Fibroblast of skin of back (primary cell): ENCODE measurements around the gene THOC7.
A peak's percentile ranks its signal among the peaks of the same experiment; 100 is the strongest.

ENCODE experiments used
- DNase-seq: peaks from one replicate; pipeline ENCODE4 v3.0.0-alpha.2; 2013

THOC7 gene

DNA sequence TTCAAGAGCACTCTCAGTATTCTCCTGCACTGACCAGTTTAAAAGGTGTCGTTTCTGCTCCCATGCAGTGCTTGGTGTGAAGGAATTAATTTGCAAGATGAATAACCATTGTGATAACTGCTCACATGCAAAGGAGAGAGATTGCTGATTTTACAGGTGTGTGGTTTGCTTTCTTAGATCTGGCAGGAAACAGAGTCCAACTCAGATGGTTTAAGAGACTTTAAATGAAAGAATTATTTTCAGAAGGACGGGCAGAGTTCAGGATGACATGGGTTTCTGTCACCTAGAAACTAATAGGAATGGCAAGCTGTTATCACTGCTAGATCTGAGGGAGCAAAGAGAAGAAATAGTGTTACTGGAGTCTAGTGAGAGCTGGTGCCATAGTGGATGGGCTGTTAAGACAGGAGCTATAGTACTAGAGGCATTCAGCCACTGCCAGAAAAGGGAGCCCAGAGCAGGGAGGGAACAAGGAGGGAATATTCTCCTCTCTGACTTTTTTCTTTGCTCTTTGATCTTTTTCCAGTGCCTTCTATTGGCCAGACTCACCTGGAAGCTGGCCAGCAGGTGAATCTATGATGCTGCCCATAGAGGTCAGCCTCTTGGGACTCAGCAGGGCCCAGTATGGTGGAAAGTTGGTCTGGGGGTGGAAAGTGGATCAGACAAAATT is 14.9 kb upstream of the THOC7 start:
- DNase-seq: no peak

- peak; percentile 65 for DNase-seq
Measured at GRCh38 chr3:63877737-63878393, 14.3 kb upstream of the THOC7 start.

DNA sequence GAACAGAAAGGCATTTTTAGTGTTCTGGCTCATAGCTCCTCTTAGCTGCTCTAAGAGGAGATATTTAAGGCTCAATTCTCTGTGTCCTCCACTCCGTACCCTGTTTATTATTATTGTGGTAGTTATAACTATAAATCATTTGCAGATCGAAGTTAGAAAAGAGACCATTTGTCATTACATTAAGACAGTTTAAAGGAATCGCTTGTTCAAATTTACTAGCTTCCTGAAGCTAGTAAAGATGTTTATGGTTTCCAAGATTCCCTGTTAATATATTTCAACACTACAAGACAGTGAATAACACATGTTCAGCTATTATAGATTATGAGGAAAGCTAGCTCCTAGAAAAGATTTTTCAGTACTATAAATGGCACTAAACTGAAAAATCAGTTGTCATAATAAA is 12.7 kb upstream of the THOC7 start:
- DNase-seq: no peak

- no peak for DNase-seq
Measured at GRCh38 chr3:63875510-63875909, 11.9 kb upstream of the THOC7 start.

- DNase-seq: no peak
Measured at GRCh38 chr3:63874769-63875168, 11.2 kb upstream of the THOC7 start.

DNA sequence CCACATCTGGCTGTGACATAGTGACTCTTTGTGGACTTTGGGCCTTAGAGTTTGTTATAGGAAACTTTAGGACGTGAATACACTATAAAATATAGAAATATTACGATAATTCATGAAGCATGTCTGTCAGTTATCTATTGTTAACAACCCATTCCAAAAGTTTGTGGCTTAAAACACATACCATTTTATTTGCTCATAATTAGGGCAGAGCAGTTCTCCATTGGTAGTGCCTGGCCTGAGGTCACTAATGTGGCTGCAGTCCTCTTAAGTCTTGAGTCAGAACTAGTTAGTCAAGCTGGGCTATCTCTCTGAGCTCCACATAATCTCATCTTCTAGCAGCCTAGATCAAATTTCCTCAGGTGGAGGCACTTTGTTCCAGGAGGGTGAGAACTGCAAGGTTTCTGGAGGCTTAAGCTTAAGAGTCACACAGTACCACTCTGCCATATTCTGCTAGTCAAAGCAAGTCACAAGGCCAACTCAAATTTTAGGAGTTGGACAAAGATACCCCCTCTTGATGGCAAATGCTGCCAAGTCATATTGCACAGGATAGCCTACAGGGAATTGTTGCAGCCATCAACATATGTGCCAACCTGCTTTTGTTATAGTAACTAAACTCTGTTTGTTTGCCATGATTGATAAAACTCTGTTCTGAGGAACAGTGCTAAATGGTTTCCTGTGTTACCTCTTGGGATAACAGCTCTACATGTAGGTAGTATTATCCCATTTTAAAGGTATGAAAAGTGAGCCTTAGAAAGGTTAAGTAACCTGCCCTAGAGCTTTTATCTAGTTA is 8.7 kb upstream of the THOC7 start:
- DNase-seq: peak; percentile 82

- DNase-seq: no peak
Measured at GRCh38 chr3:63870615-63871005, 7.0 kb upstream of the THOC7 start.

DNA sequence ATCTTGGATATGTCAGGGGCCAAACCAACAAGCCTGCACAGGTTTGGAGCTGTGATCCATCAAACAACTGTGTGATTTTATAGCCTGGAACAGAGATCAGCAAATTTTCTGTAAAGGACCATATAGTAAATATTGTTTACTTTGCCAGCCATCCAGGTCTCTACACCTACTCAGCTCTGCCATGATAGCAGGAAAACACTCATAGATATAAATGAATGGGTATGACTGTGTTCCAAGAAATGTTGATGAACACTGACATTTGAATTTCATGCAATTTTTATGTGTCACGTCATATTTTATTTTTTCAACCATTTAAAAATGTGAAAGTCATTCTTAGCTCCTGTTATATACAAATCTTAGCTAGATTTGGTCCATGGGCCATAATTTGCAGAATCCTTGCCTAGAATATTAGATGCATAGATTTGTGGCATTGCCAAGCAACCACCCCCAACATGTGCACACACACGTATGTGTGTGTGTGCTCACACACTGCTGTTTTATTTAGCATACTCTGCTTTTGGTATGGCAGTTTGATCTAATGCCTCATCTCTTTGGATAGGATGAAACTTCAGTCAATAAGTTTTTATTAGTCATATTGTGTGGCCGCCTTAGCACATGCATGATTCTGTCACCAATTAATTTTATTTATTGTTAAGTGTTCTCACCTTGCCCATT is 6.5 kb upstream of the THOC7 start:
- no peak for DNase-seq

- DNase-seq: no peak
Measured at GRCh38 chr3:63867225-63867624, 3.6 kb upstream of the THOC7 start.

GRCh38 chr3:63864965-63865327 is 1.3 kb upstream of the THOC7 start:
- DNase-seq: no peak

GRCh38 chr3:63864008-63864964 is 681 bp upstream of the THOC7 start:
- peak; percentile 29 for DNase-seq

- no peak for DNase-seq
Measured at GRCh38 chr3:63862804-63863149, 828 bp downstream of the THOC7 start.

- no peak for DNase-seq
Measured at GRCh38 chr3:63861306-63861705, 2.3 kb downstream of the THOC7 start.

DNA sequence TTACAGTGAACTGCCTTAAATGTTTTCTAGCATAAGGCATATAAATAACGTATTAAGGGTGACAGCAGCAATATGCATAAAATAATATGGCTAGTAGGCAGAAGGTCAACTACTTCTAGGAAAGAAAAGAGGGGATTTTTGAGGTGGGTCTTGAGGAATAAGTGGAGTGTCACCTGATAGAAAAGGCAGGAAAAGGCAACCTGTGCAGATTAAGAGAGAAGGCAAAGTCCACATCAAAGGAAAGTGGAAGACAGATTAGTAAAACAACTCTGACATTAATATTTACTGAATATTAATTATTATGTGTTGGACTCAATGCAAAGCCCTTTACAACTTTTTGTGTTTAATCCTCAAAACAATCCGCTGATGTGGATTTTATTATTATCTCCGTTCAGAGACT is 2.8 kb downstream of the THOC7 start:
- DNase-seq: no peak

- DNase-seq: peak; percentile 40
Measured at GRCh38 chr3:63857311-63857710, 6.3 kb downstream of the THOC7 start.

DNA sequence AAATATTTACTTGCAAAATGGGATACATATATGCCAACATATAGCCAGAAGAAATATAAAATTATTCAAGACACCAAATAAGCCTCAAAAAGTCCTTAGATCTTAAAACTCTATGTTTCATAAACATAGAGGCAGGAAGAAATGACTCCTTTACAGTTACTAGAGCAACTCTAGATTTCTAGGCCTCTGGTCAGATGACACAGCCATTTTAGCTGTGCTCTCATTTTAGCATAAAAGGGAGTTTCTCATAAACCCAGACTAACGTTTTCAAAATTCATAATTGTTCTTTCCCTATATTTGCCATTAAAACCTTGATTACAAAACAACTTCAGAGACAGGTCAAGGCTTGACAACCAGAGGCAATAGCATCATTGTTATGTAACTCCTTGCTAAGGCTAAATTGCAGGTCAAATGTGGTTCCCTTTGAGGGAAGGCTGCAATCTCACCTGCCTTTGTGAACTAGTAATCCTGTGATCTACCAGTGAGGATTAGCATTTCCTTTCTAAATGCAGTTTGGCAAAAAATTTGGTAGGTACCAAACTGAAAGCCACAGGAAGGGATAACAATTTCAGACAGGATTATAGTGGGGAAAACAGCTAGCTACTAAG is 8.2 kb downstream of the THOC7 start:
- DNase-seq: no peak

- DNase-seq: no peak
Measured at GRCh38 chr3:63853106-63853505, 10.5 kb downstream of the THOC7 start.

GRCh38 chr3:63851287-63851686 is 12.3 kb downstream of the THOC7 start:
- no peak for DNase-seq

DNA sequence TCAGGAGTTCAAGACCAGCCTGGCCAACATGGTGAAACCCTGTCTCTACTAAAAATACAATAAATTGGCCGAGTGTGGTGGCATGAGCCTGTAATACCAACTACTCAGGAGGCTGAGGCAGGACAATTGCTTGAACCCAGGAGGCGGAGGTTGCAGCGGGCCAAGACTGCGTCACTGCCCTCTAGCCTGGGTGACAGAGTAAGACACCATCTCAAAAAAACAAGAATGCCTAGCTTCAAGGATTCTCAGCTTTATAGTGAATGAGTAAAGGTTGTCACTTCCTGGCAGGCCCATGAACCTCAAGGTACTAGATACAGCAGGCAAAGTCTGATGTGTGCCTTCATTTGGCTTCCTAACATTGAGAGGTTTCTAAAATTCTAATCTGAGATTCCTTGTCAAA is 14.4 kb downstream of the THOC7 start:
- DNase-seq: no peak

GRCh38 chr3:63847718-63848450 is 15.7 kb downstream of the THOC7 start:
- DNase-seq: no peak

- DNase-seq: no peak
Measured at GRCh38 chr3:63845215-63845614, 18.4 kb downstream of the THOC7 start.
